Stimulated activated CD4-positive, alpha-beta T cell treated with anti-CD3 and anti-CD28 coated beads, TNF-alpha, amount 100 ng/mL, for 48 hours (primary cell): ENCODE measurements around the gene KAT14.
"Not testable (repeated sequence)": the region's sequence is repeated elsewhere in the genome, so short reads cannot be mapped to it uniquely, and the experiment has no call there.

ENCODE experiments used
- DNase-seq, 3 donors: peaks; one replicate each; pipeline ENCODE4 v3.0.0-alpha.2; 2020; ENCODE audit warnings: low read depth in 3 of 3

Gene KAT14, protein sequence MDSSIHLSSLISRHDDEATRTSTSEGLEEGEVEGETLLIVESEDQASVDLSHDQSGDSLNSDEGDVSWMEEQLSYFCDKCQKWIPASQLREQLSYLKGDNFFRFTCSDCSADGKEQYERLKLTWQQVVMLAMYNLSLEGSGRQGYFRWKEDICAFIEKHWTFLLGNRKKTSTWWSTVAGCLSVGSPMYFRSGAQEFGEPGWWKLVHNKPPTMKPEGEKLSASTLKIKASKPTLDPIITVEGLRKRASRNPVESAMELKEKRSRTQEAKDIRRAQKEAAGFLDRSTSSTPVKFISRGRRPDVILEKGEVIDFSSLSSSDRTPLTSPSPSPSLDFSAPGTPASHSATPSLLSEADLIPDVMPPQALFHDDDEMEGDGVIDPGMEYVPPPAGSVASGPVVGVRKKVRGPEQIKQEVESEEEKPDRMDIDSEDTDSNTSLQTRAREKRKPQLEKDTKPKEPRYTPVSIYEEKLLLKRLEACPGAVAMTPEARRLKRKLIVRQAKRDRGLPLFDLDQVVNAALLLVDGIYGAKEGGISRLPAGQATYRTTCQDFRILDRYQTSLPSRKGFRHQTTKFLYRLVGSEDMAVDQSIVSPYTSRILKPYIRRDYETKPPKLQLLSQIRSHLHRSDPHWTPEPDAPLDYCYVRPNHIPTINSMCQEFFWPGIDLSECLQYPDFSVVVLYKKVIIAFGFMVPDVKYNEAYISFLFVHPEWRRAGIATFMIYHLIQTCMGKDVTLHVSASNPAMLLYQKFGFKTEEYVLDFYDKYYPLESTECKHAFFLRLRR

DNA sequence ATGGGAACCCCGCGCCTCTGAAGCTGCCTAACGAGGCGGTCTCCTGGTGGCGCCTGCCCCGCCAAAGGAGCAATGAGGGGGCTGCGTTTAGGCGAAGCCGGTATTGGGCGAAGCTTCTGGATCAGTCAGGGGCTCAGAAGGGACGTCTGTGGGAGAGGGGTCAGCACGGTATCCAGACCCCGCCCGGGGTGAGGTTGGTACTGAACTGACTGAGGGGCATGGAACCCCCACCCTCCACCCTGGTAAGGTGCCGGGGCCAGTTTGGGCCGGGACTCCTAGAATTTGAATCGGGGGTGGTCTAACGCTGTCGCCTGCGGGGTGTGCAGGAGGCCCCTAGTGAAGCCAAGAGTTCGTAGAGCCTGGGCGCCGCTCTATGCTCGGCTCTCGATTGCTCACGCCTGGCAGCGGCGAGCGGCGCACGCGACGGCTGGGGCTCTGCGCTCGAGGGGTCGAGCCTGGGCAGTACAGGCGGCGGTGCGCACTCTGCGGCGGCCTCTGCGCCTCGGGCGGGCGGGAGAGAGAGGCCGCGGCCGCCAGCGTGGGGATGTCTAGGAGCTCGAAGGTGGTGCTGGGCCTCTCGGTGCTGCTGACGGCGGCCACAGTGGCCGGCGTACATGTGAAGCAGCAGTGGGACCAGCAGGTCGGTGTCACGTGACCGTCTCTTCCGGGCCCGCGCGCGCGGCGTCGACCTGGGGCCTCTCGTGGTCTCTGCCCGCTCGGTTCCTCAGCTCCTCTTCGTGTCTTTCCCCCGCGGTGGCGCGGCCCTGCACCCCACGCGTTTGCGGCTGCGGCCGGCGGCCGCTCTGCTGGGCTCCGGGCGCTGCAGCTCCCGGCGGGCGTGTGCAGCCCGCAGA, at the start of gene KAT14, which contains the start of gene PET117:
TSS of gene KAT14 (plus strand) at position 452 of the 854 bp plus-strand sequence. CDS start 4,798 bp downstream, outside the sequence.
TSS of gene PET117 (plus strand) at position 452 of the 854 bp plus-strand sequence. CDS start at position 545, 93 bp downstream.
- peak; percentile 79 to 83 (median 80) for DNase-seq

DNA sequence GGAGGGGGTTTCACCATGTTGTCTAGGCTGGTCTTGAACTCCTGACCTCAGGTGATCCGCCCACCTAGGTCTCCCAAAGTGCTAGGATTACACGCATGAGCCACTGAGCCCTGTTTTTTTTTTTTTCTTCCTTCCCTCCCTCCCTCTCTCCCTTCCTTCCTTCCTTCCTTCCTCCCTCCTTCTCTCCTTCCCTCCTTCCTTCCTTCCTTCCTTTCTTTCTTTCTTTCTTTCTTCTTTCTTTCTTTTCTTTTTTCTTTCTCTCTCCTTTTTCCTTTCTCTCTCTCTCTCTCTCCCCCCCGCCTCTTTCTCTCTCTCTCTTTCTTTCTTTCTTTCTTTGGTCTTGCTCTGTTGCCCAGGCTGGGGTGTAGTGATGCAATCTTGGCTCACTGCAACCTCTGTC, 49.4 kb upstream of the KAT14 start:
- not testable (repeated sequence) for DNase-seq

DNA sequence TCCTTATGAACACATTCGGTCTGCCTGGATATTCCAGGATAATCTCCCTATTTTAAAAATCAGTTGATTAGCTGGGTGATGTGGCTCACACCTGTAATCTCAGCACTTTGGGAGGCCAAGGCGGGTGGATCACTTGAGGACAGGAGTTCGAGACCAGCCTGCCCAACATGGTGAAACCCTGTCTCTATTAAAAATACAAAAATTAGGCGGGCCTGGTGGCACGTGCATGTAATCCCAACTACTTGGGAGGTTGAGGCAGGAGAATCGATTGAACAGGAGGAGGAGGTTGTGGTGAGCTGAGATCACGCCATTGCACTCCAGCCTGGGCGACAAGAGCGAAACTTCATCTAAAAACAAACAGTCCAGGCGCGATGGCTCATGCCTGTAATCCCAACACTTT, 48.8 kb upstream of the KAT14 start:
- DNase-seq = not testable (repeated sequence)

GRCh38 chr20:18090044-18090443, 47.6 kb upstream of the KAT14 start:
- no peak for DNase-seq

- no peak for DNase-seq
These were observed 47.2 kb upstream of the KAT14 start for GRCh38 chr20:18090477-18090876.

- DNase-seq = no peak
These were observed 46.0 kb upstream of the KAT14 start for GRCh38 chr20:18091623-18092022.

DNA sequence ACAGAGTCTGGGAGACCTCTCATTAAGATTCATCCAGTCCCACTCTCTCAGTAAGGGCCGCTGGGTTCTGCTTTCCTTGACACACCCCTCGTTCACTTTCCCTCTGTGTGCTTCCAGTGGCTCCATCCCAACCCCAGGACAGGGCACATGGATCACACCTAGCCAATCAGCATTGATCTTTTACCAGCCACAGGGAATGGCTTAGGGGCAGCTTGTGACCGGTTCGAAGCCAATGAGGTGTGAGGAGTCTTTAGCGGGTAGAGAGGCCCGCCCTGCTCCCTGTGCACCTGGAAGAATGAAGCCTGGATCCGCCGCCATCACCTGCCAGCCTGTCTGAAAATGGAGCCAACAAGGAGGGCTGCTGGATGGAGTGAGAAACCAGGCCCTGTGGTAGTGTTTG, 44.8 kb upstream of the KAT14 start:
- DNase-seq = no peak

GRCh38 chr20:18093388-18093787, 44.3 kb upstream of the KAT14 start:
- DNase-seq = no peak

DNA sequence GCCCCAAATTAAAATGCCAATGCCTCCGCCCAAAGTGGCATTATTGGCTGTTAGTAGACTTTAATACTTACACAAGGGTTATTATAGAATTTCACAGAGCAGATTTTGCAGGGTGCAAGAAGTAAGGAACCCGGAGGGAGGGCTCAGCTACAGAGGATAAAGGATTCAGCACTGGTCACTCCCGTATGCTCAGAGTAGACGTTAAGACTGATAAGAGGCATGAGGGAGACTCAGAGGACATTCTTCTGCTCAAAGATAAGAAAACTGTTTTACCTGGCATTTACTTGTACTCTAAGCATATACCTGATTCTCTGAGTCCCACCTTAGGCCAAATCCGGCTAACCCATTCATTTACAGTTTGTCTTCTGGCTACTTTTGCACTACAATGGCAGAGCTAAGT, 43.5 kb upstream of the KAT14 start:
- DNase-seq = no peak

GRCh38 chr20:18100569-18100968, 37.1 kb upstream of the KAT14 start:
- not testable (repeated sequence) for DNase-seq

GRCh38 chr20:18101125-18101810, 36.4 kb upstream of the KAT14 start:
- DNase-seq = no peak

- DNase-seq = no peak
These were observed 34.2 kb upstream of the KAT14 start for GRCh38 chr20:18103497-18103896.

DNA sequence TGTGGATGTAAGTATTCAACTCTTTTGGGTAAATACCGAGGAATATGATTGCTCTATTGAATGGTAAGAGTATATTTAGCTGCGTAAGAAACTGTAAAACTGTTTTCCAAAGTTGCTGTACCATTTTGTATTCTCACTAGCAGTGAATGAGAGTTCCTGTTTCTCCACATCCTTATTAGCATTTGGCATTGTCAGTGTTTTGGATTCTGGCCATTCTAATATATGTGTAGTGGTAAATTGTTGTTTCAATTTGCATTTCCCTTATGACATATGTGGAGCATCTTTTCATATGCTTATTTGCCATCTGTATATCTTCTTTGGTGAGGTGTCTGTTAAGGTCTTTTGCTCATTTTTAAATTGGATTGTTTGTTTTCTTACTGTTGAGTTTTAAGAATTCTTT, 29.3 kb upstream of the KAT14 start:
- DNase-seq = no peak

DNA sequence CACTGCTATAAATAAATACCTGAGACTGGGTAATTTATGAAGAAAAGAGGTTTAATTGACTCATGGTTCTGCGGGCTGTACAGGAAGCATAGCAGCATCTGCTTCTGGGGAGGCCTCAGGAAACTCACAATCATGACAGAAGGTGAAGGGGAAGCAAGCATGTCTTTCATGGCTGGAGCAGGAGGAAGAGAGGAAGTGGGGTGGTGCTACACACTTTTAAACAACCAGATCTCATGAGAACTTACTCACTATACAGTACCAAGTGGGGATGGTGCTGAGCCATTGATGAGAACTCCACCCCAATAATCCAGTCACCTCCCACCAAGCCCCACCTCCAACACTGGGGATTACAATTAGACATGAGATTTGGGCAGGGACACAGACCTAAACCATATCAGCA, 9.1 kb upstream of the KAT14 start:
- DNase-seq = not testable (repeated sequence)

DNA sequence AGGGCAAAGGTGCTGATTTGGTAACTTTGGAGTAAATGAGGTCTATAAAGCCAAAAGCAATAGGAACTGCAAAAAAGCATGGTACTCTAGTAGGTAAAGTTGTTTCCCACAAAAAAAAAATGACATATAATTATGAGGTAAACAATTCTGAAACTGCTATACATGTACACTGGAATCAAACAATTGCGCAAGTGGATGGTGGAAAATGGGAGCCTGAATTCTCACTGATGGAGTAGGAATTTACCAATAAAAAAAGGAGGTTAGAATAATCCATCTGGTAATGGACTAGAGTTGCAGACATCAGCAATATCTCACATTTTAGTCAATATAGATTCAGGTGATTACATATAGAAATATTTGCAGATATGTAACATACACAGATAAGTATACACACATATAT, 5.0 kb upstream of the KAT14 start:
- no peak for DNase-seq

GRCh38 chr20:18133962-18134361, 3.7 kb upstream of the KAT14 start:
- DNase-seq = no peak

DNA sequence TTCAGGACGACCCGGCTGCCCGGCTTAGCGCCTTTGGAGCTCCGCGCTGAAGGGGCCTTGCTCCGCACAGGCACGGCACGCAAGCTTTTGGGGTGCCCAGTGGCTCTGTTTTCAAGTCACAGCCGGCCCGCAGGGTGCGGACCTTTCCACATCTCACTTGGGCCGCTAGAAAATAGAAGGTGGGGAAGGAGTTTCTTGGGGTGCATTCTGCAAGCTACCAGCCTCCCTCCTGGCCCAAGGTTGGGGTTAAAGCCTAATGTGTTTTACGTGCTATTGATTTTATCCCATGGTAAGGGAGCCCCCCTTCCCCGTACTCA, 561 bp downstream of the KAT14 start:
- no peak for DNase-seq

DNA sequence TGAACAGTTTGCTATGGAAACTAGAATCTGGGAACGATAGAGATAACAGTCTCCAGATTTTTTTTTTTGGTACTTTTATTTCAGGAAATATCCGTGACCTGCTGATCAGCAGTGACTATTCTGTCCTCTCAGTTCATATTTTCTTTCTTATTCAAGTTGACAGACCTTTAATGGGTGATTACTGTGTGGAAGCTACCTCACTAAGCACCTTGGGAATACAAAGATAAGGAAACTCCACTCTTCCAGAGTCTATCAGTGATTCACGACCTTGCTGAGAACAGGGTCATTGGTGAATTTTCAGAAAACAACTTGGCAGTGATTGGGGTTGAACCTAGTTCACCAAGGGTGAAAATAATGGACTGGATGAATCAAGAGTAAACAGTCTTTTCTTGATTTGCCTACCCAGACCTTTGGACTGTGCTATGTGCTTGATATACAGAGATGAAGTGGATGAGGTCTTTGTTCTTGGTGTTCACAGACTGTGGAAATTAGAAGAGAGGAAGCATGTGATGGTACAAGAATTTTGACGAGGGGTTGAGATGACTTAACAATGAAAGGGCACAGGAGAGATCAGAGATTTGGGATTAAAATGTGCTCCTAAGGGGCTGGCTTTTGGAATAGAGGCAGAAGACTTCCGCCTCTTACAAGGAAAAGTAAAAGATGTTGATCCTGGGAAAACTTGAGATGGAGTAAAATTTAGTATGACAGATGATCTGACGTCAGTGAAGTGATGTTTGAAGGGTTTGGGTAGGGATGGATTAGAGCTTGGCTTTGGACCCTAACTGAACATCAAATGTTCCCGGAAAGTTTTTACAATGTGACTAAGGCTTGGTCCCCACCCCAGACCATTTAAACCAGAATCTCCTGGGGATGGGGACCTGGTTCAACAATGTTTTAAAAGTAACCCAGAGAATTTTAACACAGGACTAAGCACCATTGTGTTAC, 1.2 kb downstream of the KAT14 start:
- DNase-seq = no peak

GRCh38 chr20:18139832-18140231, 2.2 kb downstream of the KAT14 start:
- DNase-seq = no peak

- DNase-seq = no peak
These were observed 7.0 kb downstream of the KAT14 start for GRCh38 chr20:18144541-18145099.
